Endothelial cell of umbilical vein (primary cell): ENCODE measurements around the gene KCNG2. TPM values are rescaled to one million over a fixed set of nuclear protein-coding genes. Genes with fewer than 3 reads are reported as not detected.

Source experiments
- BruUV-seq: library from RNA; stranded (reverse); fragments of 400-500 nt; replicated peaks from 2 replicates; lab custom pipeline; 2021; lab: Mats Ljungman, UMichigan
- CTCF ChIA-PET: fragments of 300-600, 350-600 bp; sonication (Branson Sonifier 250); formaldehyde crosslinking; loops from one replicate; lab custom pipeline; 2021; ENCODE audit warnings: antibody characterized with exemption, inconsistent platforms; lab: Charles Lee
- POLR2A ChIA-PET: fragments of 300-600, 350-600 bp; sonication (Branson Sonifier 250); formaldehyde crosslinking; loops from one replicate; lab custom pipeline; 2021; ENCODE audit warnings: antibody characterized with exemption, inconsistent platforms; lab: Charles Lee
- DNase-seq: peaks from one replicate; pipeline ENCODE4 v3.0.0-alpha.2; 2011; ENCODE audit warnings: low read depth, low spot score
- FAIRE-seq: peaks from 2 replicates; lab custom pipeline; 2011; peaks lifted over from hg19 to GRCh38; lab: Jason Lieb, UNC
- H2AFZ ChIP-seq: 2 replicates; pipeline ENCODE4 v1.6.0; 2012; ENCODE audit warnings: low read depth, low read length, control low read depth, inconsistent platforms
- H3K27ac ChIP-seq: 2 replicates; pipeline ENCODE4 v1.5.1; 2011; ENCODE audit warnings: low read depth, mild to moderate bottlenecking, control low read depth, low read length, moderate library complexity; ENCODE audit not compliant: insufficient read depth
- H3K27me3 ChIP-seq, 2 experiments: 2 replicates each; pipeline versions ENCODE4 v1.6.0 to v1.6.1; 2011; ENCODE audit warnings: low read length in 2 of 2, mixed read lengths in 1 of 2; ENCODE audit not compliant: control insufficient read depth in 2 of 2, insufficient read depth in 2 of 2
- H3K36me3 ChIP-seq, 2 experiments: 2 replicates in 1 of 2; 3 replicates in 1 of 2; pipeline ENCODE4 v1.5.1; 2011; ENCODE audit warnings: low read length in 2 of 2, mild to moderate bottlenecking in 1 of 2, moderate library complexity in 1 of 2; ENCODE audit not compliant: control insufficient read depth in 2 of 2, insufficient read depth in 2 of 2; ENCODE audit errors: extremely low read depth in 1 of 2
- H3K4me1 ChIP-seq: 3 replicates; pipeline ENCODE4 v1.5.1; 2011; ENCODE audit warnings: mild to moderate bottlenecking, low read length; ENCODE audit not compliant: control insufficient read depth, insufficient read depth; ENCODE audit errors: extremely low read depth
- H3K4me2 ChIP-seq: 2 replicates; pipeline ENCODE4 v1.6.1; 2011; ENCODE audit warnings: low read length, control low read depth, mixed read lengths; ENCODE audit not compliant: insufficient read depth
- H3K4me3 ChIP-seq, 3 experiments: fragments of 200-600 bp in 1 of 3; sonication (generic), shearing (Covaris generic) in 1 of 3; replicated peaks in 1 of 3; 2 replicates each; pipeline ENCODE4 v1.5.1; 2011 to 2016; ENCODE audit warnings: control low read depth in 3 of 3, low read length in 3 of 3, mild to moderate bottlenecking in 2 of 3, inconsistent platforms in 1 of 3, low read depth in 1 of 3, moderate library complexity in 1 of 3; ENCODE audit not compliant: insufficient read depth in 1 of 3
- H3K79me2 ChIP-seq: 2 replicates; pipeline ENCODE4 v1.6.0; 2012; ENCODE audit warnings: low read length, inconsistent platforms; ENCODE audit not compliant: control insufficient read depth, insufficient read depth
- H3K9ac ChIP-seq: replicated peaks from 2 replicates; pipeline ENCODE3; 2011; ENCODE audit warnings: low read length, control low read depth; ENCODE audit not compliant: insufficient read depth; ENCODE audit errors: extremely low read depth
- H3K9me1 ChIP-seq: replicated peaks from 3 replicates; pipeline ENCODE4 v1.6.0; 2011; ENCODE audit warnings: mild to moderate bottlenecking, low read length; ENCODE audit not compliant: control insufficient read depth, insufficient read depth; ENCODE audit errors: extremely low read depth
- H3K9me3 ChIP-seq: replicated peaks from 2 replicates; pipeline ENCODE4 v1.5.1; 2012; ENCODE audit warnings: low read length, inconsistent platforms; ENCODE audit not compliant: control insufficient read depth, insufficient read depth
- H4K20me1 ChIP-seq: replicated peaks from 2 replicates; pipeline ENCODE3; 2011; ENCODE audit warnings: mild to moderate bottlenecking, low read length; ENCODE audit not compliant: control insufficient read depth, insufficient read depth; ENCODE audit errors: extremely low read depth
- EZH2 ChIP-seq: IDR thresholded peaks from 2 replicates; pipeline ENCODE4 v1.6.1; 2012; ENCODE audit warnings: borderline replicate concordance, low read depth, mild to moderate bottlenecking, moderate library complexity, low read length, inconsistent platforms; ENCODE audit not compliant: severe bottlenecking
- FOS ChIP-seq: IDR thresholded peaks from 2 replicates; pipeline ENCODE4 v1.6.1; 2011; ENCODE audit warnings: mild to moderate bottlenecking, low read length, moderate library complexity, borderline replicate concordance; ENCODE audit not compliant: insufficient read depth
- GATA2 ChIP-seq: IDR thresholded peaks from 2 replicates; pipeline ENCODE4 v1.7.0; 2011; ENCODE audit warnings: low read depth, mild to moderate bottlenecking, moderate library complexity, mixed read lengths, low read length; ENCODE audit not compliant: insufficient read length, insufficient read depth
- JUN ChIP-seq: IDR thresholded peaks from 2 replicates; pipeline ENCODE4 v1.6.1; 2011; ENCODE audit warnings: borderline replicate concordance, low read depth; ENCODE audit not compliant: insufficient read length, insufficient read depth
- MYC ChIP-seq: IDR thresholded peaks from one replicate; pipeline ENCODE4 v1.6.1; 2011; ENCODE audit warnings: mild to moderate bottlenecking, low read depth, low read length
- POLR2A ChIP-seq: IDR thresholded peaks from 2 replicates; pipeline ENCODE4 v1.6.1; 2012; ENCODE audit warnings: low read depth, mild to moderate bottlenecking, control low read depth, low read length
- POLR2AphosphoS5 ChIP-seq: IDR thresholded peaks from 2 replicates; pipeline ENCODE4 v1.6.1; 2012; ENCODE audit warnings: low read depth, mild to moderate bottlenecking, control low read depth, low read length, moderate library complexity; ENCODE audit not compliant: insufficient read depth
- dilution Hi-C: fragments of 300-500 bp; cut with MboI; formaldehyde crosslinking; loops from one replicate; pipeline ENCODE4 v1.15.0; 2019; ENCODE audit warnings: low sequenced_read_pairs; ENCODE audit not compliant: extremely low pct_ligation_motif_present
- intact Hi-C: fragments of 100-400 bp; cut with micrococcal nuclease; formaldehyde crosslinking; loops from one replicate; pipeline ENCODE4 v1.10.0; 2022
- polyA plus RNA-seq, 4 experiments: library from polyadenylated mRNA; depleted of rRNA in 3 of 4; stranded (reverse) in 3 of 4; unstranded in 1 of 4; fragments of >200 nt; gene quantifications; 2 replicates each; pipeline versions ENCODE4 v1.2.1 to v1.2.3, GENCODE V29; 2011 to 2012; ENCODE audit warnings: missing spikeins in 1 of 4
- total RNA-seq: library from RNA; stranded (reverse); gene quantifications from 2 replicates; pipeline ENCODE4 v1.2.3, GENCODE V29; 2021
- TF ChIP-seq, protein P1 (sequence below), 2 donors: IDR thresholded peaks; 1 replicate in 1 of 2; 2 replicates in 1 of 2; pipeline ENCODE4 v1.5.1; 2011; ENCODE audit warnings: low read length in 2 of 2, mild to moderate bottlenecking in 2 of 2, moderate library complexity in 2 of 2, control low read depth in 1 of 2, inconsistent platforms in 1 of 2, low read depth in 1 of 2; ENCODE audit not compliant: insufficient read depth in 1 of 2; ENCODE audit errors: extremely low read depth in 1 of 2
- TF ChIP-seq, protein P2 (sequence below): IDR thresholded peaks from 2 replicates; pipeline ENCODE4 v1.6.1; 2011; ENCODE audit not compliant: insufficient read depth, insufficient read length

Gene KCNG2
- total and polyA plus RNA-seq, 2 donors (not counting 3 experiments of a cell fraction or from before 2014, with no cell fraction given): not detected

DNA sequence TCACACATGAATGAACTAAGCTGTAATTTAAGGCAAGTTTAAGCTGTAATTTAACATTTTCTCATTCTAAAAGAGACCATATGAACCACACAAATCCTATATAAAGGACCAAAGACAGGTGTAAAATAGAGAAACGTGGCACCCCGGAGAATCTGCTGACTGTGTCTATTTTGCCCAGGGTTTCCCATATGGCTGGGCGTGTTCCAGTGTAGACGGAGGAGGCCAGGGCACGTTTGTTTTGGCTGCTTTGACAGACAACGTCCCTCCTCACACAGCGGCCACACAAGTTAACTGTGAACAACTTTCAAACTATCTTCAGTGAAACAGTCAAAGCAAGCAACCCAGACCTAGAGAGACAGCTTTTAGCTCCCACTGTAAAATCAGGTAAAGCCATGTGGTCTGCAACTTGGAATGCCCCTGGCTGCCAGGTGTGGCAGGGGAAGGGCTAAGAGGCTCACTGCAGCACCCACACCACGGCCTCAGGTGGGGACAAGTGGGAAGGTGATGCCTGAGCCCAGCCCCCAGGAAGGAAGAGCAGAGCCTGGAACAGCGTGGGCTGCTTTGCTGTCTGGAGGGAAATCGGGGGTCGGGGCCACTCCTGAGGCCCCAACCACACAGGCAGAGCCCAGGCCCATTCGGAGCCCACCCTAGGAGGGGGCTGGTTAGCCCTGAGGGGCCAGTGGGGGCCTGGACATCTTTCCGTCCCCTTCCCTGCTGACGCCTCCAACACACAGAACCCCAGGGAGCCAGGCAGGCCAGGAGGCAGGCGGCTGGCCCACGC lies 113.0 kb downstream of the KCNG2 start:
- H3K79me2 ChIP-seq: no peaks in the 10 kb centered on the region
- intact Hi-C loops: no loop called here
- dilution Hi-C loops: no loop called here
- no peaks in the 10 kb centered on the region for H3K9me3 ChIP-seq
- no peak for FAIRE-seq
- BruUV-seq: no TSS peak
- H3K27me3 ChIP-seq: no peaks in the 10 kb centered on the region
- no peak overlapping the region for H3K27ac ChIP-seq
- peaks cover 0 to 1% of the 10 kb centered on the region in 2 experiments for H3K36me3 ChIP-seq
- no peaks in the 10 kb centered on the region for H3K9me1 ChIP-seq
- TF ChIP-seq FOS (no peak), EZH2 (no peak), POLR2AphosphoS5 (no peak), MYC (no peak), GATA2 (no peak), JUN (no peak), POLR2A (no peak)
- TF ChIP-seq, protein P1, sequence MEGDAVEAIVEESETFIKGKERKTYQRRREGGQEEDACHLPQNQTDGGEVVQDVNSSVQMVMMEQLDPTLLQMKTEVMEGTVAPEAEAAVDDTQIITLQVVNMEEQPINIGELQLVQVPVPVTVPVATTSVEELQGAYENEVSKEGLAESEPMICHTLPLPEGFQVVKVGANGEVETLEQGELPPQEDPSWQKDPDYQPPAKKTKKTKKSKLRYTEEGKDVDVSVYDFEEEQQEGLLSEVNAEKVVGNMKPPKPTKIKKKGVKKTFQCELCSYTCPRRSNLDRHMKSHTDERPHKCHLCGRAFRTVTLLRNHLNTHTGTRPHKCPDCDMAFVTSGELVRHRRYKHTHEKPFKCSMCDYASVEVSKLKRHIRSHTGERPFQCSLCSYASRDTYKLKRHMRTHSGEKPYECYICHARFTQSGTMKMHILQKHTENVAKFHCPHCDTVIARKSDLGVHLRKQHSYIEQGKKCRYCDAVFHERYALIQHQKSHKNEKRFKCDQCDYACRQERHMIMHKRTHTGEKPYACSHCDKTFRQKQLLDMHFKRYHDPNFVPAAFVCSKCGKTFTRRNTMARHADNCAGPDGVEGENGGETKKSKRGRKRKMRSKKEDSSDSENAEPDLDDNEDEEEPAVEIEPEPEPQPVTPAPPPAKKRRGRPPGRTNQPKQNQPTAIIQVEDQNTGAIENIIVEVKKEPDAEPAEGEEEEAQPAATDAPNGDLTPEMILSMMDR (IDR thresholded peaks at IDR 0.05; ENCODE audit: extremely low read depth in 1 of 2, insufficient read depth in 1 of 2, low read depth in 1 of 2, low read length in 2 of 2): no peak
- TF ChIP-seq, protein P2, sequence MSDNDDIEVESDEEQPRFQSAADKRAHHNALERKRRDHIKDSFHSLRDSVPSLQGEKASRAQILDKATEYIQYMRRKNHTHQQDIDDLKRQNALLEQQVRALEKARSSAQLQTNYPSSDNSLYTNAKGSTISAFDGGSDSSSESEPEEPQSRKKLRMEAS: no peak
- no peak overlapping the region for H3K4me3 ChIP-seq
- ChIA-PET POLR2A (no interaction called here), CTCF (no interaction called here)
- H3K4me1 ChIP-seq: no peaks in the 10 kb centered on the region
- H2AFZ ChIP-seq: no peak overlapping the region
- no peaks in the 10 kb centered on the region for H4K20me1 ChIP-seq
- no peak for DNase-seq
- no peak overlapping the region for H3K4me2 ChIP-seq
- no peak overlapping the region for H3K9ac ChIP-seq
